NCI-H2107 treated with DMSO at 0.1 percent for 48 hours (cell line): ENCODE measurements around the gene SDK2.
A peak's percentile ranks its signal among the peaks of the same experiment; 100 is the strongest.

Experiments used
- DNase-seq: peaks from one replicate; lab custom pipeline; 2025; ENCODE audit not compliant: unreplicated experiment; lab: John Stamatoyannopoulos, UW

SDK2 gene

GRCh38 chr17:73371836-73372235, 272.4 kb downstream of the SDK2 start:
- DNase-seq, result no peak

DNA sequence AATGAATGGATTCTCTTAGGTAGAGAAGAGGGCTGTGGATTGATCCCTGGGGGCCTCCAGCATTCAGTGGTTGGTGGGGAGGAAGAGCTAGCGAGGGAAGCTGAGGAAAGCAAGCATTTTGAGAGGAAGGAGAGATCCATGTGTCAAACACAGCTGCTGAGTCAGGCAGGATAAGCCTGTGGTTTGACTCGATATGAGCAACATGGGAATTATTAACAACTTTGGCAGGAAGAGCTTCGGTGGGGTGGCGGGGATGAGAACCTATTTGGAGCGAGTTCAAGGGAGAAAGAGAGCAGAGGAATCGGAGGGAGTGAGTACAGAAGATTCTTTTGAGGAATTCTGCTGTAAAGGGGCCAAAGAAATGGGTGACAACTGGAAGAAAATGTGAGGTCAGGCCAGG, 273.0 kb downstream of the SDK2 start:
- no peak for DNase-seq

- peak; percentile 61 for DNase-seq
Observed at GRCh38 chr17:73369817-73370490, 274.3 kb downstream of the SDK2 start.

- DNase-seq, result no peak
Observed at GRCh38 chr17:73369111-73369521, 275.1 kb downstream of the SDK2 start.

DNA sequence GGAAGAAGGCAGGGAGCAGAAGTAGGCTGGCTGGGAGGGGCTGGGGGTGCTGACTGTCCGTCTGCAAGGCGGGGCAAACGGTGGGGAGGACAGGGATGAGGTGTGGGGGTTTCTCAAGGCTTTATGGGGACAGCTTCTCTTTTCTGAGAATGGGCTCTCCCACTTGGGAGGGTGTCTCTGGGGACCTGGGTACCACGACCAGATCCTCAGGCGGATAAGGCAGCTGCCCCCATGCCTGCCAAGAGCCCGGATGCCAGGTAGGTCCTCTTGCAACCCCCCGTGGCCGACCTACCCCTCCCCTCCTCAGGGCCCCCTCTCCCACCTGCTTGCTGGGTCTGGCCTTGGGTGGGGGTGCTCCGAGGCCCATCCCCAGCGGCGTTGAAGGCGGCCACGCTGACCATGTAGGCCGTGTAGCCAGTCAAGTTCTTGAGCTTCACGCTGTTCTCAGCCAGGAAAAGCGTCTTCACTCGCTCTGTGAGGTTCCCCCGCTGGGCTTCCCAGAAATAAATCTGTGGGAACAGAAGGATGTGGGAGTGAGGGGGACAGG, 276.1 kb downstream of the SDK2 start:
- DNase-seq, result no peak

DNA sequence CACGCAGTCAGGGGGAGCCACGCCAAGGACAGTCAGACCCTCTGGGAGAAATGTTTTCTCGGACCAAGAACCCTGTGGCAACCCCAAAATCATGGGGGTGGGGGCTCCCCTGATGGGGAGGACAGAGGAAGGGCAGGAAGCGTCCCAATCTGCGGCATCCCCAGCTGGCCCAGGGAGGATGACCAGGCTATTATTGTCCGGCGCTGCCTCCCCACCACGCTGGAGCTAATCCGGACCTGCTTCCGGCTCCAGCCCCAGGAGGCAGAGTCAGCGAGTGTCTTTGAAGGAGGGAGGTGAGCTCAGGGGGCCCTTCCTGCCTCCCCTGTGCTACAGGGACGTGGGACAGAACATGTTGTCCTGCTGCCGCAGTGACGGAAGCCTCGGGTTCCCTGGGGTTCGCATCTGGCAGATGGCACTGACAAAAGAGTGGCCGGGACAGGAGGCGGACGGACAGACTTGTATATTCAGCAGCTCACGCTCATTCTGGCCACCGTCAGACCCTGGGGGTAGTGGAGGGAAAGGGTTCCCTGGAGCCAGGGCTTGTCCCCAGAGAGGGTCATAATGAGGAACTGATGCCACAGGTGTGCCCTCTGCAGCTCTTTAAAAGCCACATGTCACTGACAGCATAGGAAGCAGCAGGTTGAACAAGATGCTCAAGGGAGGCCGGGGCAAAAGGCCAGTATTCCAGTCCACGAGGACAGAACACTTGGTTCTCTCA, 278.2 kb downstream of the SDK2 start:
- no peak for DNase-seq

DNA sequence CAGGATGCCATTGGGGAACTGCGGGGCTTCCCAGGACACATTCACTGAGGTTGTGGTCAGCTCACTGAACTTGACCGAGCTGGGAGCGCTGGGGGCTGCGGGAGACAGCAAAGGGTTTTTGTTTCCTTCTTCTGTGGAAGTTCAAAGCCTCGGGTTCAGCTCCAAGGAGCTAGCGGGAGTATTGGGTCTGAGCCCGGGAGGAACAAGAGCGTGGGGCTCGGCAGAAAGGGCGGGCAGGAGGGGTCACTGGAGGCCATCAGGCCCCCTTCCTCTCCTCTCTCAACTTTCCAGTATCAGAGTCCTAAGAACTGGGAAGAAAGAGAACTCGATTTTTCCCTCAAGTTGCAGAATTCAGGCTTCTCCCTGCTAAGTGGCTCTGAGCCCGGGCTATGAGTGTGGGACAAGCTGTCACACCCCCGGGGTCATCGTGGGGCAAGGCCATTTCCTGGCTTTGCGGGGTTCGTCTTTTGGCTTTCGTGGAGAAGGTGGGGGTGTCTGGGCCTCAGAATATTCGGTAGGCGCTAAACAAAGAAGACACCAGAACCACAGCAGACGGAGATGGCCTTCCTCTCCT, 278.9 kb downstream of the SDK2 start:
- DNase-seq, result no peak

DNA sequence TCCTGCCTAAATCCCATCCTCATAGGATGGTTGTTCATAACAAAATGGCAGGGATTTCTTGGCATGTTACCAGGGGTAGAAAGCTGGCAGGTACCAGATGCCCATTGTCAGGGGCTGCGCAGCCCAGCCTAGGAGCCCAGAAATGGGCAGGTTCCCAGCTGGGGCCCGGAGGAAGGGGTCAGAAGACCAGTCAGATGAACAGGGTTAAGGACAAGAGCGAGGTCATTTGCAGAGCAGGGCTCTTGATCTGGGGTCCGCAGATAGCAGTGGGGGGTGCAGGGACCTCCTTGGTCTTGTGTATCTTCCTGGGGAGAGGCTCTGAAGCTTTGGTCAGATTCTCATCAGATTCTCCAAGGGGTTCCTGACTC, 280.1 kb downstream of the SDK2 start:
- no peak for DNase-seq

- DNase-seq, result no peak
Observed at GRCh38 chr17:73363442-73364154, 280.6 kb downstream of the SDK2 start.

- no peak for DNase-seq
Observed at GRCh38 chr17:73362697-73363096, 281.5 kb downstream of the SDK2 start.

- DNase-seq, result no peak
Observed at GRCh38 chr17:73360961-73361761, 283.1 kb downstream of the SDK2 start.

DNA sequence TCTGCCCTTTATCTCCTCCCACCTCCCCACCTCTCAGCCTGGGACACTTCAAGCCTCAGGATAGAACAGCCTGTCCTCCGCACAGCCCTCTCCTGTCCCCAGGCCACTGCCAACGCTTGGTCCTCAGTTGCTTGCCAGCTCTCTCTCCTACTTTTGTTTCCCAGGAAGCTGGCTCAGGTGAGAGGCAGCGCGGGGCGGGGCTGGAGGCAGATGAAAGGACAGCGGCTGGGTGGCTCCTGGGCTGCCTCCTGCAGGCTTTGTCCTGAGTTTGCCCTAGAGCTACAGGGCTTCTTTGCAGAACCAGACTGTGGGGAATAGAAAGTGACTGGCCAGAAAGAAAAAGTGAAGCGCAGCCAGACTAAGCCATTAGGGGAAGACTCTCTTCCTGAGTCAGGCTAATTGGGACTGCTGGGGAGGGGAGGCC, 284.2 kb downstream of the SDK2 start:
- DNase-seq, result peak; percentile 60

DNA sequence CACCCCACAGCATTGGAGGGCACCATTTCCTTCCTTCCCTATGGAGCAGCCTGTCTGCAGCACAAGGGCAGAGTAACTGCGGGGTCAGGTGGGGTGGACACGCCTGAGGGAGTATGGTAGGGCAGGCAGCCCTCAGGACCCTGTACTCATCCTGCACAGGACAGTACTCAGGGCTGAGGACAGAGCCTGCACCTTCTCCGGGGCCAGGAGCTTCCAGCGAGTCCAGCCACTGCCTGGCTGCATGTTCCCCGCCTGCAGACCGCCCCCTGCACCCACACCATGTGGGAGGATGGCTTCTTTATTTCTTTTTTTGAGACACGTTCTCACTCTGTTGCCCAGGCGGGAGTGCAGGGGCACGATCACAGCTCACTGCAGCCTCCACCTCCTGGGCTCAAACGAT, 284.9 kb downstream of the SDK2 start:
- DNase-seq, result no peak

DNA sequence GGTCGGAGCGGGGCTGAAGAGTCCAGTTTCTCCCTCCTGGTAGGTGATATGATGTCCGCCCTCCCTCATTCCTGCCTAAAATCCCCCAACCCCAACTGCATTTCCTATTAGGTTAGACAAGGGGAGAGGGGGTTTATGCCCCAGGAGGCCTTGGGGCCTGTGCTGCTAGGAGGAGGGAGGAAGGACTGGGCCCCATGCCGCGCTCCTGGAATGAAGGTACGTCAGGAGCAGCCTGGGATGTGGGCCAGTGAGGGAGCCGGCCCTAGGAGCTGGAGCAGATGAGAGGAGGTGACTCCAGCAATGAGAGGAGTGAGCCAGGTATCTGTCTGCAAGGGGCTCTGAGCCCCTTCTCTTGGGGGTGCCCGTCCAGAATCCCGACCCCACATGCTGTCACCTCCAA, 285.6 kb downstream of the SDK2 start:
- DNase-seq, result no peak

DNA sequence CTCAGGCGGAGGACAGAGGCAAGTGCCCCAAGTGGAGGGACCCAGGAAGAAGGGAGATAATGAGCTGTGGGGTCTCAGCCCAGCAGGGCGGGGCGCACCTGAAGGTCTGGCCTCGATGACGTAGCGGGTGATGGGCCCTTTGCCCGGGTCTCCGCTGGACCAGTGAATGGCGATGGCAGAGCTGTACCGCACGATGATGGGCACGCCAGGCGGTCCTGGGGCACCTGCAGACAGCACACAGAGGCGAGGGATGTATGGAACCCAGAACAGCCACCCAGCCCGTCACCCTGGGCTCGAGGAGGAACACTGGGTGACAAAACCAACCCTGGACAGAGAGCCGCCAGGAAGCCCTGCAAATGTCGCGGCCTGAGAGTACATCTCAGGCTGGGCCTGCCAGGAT, 286.3 kb downstream of the SDK2 start:
- no peak for DNase-seq

- no peak for DNase-seq
Observed at GRCh38 chr17:73357318-73357717, 286.9 kb downstream of the SDK2 start.

- DNase-seq, result no peak
Observed at GRCh38 chr17:73356561-73357170, 287.6 kb downstream of the SDK2 start.

DNA sequence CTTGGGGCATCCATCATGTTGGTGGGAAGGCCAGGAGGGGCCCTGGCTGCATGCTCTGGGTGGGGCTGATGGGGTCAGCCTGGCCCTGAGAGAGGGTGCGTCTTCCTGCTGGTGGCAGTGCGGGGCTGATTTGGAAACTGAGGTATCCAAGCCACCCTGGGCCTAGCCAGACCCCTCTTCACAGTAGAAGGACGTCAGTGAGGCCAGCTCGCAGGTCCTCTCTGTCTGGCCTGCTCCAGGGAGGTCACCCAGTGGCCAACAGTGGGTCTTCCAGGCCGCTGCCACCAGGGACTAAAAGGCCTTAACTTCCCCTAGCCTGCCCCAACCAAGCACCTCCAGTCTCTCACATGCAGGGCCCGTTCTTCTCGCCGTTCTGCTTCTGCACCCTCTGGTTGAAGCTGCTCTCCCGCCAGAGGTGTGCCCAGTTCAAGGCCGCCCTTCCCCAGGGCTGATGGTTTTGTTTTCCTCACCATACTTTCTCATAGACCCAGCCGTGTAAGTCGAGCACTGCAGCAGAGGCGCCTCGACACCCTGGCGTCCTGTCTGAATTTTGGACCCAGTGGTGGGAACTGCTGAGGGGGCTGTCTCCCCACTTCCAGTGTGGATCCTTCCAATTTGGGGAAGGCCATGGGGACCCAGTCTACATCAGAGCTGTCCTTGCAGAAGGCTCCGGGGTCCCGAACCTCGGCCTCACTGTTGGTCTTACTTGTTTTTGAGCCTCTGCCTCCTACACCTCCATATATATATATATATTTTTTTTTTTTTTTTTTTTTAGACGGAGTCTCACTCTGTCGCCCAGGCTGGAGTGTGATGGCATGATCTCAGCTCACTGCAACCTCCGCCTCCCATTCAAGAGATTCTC, 289.6 kb downstream of the SDK2 start:
- DNase-seq, result no peak

- DNase-seq, result no peak
Observed at GRCh38 chr17:73352261-73352660, 292.0 kb downstream of the SDK2 start.
